ENCODE measurements around the gene PTPRT.

DNA sequence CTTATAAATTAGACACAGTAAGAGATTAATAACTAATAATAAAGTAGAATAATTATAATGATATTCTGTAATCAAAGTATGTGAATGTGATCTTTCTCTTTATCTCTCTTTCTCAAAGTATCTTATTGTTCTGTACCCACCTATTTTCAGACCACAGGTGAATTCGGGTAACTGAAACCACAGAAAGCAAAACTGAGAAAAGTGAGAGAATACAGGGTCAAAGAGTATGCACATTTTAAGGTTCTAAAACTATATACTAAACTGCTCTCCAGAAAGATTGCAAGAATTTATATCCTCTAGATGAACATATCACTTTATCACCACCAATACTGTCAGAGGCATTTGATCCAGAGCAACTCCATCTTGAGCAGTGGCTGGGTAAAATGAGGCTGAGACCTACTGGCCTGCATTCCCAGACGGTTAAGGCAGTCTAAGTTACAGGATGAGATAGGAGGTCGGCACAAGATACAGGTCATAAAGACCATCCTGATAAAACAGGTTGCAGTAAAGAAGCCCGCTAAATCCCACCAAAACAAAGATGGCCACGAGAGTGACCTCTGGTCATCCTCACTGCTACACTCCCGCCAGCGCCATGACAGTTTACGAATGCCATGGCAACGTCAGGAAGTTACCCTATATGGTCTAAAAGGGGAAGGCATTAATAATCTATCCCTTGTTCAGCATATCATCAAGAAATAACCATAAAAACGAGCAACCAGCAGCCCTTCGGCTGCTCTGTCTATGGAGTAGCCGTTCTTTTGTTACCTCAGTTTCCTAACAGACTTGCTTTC lies 211.3 kb downstream of the PTPRT start:
- TF ChIP-seq, protein P1, sequence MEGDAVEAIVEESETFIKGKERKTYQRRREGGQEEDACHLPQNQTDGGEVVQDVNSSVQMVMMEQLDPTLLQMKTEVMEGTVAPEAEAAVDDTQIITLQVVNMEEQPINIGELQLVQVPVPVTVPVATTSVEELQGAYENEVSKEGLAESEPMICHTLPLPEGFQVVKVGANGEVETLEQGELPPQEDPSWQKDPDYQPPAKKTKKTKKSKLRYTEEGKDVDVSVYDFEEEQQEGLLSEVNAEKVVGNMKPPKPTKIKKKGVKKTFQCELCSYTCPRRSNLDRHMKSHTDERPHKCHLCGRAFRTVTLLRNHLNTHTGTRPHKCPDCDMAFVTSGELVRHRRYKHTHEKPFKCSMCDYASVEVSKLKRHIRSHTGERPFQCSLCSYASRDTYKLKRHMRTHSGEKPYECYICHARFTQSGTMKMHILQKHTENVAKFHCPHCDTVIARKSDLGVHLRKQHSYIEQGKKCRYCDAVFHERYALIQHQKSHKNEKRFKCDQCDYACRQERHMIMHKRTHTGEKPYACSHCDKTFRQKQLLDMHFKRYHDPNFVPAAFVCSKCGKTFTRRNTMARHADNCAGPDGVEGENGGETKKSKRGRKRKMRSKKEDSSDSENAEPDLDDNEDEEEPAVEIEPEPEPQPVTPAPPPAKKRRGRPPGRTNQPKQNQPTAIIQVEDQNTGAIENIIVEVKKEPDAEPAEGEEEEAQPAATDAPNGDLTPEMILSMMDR (IDR thresholded peaks at IDR 0.05): no peak
- TF ChIP-seq POLR2A (IDR thresholded peaks at IDR 0.05): no peak
